Stimulated activated CD8-positive, alpha-beta memory T cell treated with anti-CD3 and anti-CD28 coated beads, Interleukin-2, amount 100 ng/mL, for 48 hours (primary cell): ENCODE measurements around the gene ZFP92.

Experiments used
- DNase-seq, 2 donors: peaks; one replicate each; pipeline ENCODE4 v3.0.0-alpha.2; 2020; ENCODE audit warnings: low read depth in 2 of 2

The ZFP92 gene

DNA sequence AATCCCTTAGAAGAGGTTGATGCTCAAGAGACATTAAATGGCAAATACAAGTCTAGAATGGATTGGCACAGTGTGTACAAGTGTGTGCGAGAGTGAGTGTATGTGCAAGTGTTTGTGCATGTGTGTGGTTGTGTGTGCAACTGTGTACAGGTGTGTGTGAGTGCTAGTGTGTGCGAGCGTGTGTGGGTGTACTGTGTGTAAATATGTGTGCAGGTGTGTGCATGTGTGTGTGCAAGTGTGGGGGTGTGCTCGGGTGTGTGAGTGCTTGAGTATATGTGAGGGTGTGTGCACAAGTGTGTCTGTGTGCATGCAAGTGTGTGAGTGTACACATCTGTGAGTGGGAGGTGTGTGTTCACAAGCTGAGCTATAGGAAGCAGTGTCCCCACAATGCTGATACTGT lies 28.7 kb downstream of the ZFP92 start:
- DNase-seq, result no peak

DNA sequence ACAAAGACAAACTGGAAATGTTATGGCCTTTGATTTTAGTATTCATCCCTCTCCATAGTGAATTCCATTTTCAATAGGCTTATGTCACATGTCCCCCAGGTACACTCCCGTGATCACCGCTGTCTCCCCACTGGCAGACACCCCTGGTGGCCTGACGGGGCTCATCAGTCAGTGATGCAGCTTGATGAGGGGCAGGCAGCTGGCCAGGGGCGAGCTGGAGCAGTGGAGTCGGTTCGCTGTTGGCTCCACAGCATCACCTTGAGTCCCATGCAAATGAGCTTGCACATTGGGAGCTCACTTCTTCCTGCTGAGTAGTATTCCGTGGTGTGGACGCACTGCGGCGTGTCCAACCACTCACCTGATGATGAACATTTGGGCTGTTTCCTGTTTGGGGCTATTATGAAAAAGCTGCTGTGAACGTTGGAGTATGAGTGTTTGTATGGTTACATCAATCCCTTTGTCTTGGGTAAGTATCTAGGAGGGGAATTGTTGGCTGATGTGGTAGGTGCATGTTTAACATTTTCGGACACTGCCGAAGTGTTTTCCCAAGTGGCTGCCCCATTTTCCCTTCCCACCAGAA lies 29.4 kb downstream of the ZFP92 start:
- no peak for DNase-seq

DNA sequence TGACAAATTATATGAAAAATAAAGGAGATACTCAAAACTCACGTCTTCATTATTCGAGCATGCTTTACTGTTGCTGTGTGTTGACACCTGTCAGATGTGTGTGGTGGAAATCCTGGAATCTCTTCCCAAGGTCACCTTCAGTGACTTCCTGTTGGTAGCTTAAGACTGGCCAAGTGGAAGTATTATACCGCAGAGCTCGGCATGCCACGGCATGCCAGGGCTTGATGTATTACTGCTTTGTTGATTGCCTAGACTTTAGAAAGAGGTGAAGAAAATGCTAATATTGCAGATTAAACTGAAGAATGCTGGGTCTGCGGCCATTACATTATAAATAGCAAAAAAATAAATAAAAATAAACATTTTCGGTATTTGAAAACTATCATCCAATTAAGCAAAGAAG lies 30.0 kb downstream of the ZFP92 start:
- DNase-seq, result no peak

DNA sequence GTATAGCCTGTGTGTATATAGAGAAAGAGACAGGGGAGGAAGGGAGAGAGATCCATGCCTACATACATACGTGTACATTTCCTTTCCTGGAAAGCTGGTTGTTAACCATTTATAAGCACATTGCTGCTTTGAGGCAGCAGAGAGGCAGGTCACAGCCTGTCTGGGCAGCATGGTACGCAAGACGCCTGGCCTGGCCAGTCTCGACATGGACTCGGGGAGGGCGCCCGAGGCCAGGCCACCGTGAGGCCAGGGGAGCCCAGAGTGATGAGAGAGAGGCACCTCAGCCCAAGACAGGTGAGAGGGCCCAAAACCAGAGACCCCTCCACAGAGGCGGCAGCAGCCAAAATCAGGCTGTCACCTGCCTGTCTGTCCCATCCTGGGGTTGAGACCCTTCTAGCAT lies 30.7 kb downstream of the ZFP92 start:
- DNase-seq, result no peak

DNA sequence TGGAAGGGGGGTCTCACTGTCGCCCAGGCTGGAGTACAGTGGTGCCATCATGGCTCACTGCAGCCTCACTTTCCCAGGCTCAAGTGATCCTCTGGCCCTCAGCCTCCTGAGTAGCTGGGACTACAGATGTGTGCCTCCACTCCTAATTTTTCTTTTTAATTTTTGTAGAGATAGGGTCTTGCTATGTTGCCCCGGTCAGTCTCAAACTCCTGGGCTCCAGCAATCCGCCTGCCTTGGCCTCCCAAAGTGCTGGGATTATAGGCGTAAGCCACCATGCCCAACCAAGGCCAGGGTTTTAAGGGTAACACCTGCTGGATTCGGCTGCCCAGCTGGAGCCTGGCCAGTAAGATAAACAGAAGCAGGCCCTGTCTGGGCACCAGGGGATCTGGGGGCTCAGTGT lies 31.2 kb downstream of the ZFP92 start:
- no peak for DNase-seq

DNA sequence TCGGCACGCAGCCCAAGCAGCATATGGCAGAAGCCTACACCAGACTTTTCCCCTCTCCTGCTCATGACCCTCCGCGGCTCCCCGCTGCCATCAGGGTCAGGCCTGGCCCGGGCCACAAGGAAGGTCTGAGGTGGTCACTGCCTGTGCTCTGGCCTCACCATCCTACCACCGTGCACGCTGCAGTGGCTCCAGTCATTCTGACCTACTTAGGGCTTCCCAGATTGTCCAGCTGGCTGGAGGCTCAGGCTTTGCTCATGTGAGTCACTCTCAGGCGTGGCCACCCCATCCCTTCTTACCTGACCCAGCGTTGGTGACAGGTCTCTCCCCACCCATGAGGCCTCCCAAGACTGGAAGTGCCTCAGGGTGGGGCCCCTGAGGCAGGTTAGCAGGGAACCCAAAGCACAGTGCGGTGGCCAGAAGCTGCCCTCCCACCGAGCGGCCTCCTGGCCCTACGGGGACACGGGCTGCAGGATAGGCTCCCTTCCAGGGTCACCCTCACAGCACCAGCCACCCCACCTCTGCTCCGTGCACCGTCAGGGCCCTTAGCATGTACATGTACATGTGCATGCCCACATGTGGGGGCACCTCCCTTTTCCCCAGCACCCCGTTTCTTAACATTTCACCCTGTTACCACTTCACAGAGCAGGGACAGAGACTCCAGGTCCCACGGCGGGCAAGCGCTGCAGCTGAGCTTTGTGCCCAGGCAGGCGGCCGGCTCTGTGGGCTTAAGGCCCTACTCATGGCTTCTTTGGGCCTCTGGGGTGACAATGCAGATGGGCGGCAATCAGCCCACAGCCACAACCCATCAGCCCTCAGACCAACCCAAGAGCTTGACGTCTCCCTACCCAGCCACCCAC lies 32.4 kb downstream of the ZFP92 start:
- DNase-seq, result no peak

DNA sequence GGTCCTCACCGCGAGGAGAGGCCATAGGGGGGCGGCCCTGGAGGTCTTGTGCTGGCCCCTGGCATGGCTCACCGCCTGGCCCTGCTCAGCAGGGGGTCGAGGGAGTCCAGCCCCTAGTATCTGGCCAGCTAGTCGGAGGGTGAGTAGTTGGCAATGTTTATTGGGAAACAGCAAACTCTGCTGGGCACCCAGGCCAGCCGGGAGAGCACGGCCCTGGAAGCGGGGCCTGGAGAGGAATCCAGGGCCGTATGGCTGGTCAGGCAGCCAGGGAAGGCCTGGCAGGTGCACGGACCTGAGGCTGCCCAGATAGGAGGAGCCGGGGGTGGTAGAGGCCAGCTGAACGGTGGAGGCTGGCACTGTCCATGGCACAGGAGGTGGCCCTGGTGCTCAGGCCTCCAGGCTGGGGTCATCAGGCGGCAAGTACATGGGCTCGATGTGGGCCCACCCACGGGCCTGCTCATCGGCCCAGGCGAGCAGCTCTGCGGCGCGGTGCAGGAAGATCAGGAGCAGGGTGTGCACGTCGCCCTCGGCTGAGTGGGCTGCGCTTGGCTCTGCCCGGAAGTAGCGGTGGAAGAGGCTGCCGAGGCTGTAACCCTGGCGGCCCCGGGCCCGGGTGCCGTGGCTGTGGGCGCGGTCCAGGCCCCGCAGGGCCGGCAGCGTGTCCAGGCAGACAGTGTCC lies 33.2 kb downstream of the ZFP92 start:
- no peak for DNase-seq

DNA sequence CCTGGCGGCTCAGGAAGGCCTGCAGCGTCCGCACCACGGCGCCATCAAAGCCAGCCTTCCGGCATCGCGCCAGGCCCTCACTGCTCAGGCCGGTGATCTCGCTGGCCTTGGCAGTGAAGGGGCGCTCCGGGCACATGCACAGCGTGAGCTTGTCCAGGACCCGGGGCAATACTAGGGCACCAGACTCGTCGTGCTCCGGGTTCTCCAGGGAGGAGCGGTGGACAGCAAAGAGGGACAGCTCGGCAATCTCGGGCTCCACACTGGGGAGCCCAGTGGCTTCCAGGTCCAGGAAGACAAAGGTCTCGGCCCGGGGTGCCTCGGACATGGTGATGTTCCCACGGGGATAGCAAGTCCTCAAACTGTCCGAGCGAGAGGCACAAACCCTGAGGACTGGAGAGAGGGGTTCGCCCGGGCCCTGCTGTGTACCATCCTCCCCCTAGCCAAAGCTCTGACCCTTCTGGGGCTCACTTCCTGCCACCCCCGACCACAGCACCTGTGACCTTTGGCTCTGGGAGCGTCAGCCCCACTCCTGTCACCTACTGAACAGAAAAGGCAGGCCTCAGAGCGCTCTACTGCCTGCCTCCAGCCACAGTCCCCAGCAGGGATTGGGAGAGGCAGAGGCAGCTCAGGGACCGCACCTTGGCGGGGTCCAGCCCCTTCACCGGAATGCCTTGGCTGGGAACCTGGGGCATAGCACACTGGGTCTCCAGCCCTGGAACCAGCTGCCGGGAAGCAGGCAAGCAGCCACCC lies 34.0 kb downstream of the ZFP92 start:
- no peak for DNase-seq

DNA sequence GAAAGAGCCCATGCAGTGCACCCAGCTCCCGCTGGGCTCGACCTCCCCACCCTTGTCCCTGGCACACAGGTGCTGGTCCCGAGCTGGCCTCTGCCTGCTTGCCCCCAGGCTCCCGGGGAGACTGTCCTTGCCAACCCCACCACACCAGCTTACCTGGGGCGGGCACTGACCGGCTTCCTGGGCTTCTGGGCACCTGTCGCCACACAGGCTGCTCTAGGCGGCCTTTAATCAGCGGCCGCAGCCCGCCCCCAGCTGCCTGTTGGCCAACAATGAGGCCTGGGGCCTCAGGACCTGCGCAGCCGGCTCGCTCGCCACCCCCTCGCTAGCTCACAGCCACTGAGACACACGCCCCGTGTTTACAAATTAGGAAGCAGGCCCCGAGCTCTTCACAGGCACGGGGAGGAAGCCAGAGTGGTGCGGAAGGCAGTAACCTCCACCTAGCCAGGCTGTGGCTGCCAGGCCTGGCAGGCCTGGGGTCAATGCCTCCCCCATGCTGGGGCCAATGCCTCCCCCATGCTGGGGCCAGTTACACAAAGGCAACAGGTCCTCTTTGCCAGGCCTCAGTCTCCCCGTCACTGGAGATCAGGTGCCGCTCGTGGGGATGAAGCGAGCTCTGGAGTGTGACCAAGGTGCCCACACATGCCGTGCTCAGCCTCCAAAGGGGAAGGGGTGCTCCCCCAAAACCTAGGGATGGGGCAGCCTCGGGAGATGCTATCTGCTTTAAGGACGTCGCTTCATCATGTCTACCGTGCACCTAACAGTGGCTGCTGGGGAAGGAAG lies 34.8 kb downstream of the ZFP92 start, which contains the start of gene TREX2:
Gene TREX2, minus strand, starts transcription at position 201 of the 780 bp plus-strand sequence. CDS start 626 bp downstream, outside the sequence.
- no peak for DNase-seq

DNA sequence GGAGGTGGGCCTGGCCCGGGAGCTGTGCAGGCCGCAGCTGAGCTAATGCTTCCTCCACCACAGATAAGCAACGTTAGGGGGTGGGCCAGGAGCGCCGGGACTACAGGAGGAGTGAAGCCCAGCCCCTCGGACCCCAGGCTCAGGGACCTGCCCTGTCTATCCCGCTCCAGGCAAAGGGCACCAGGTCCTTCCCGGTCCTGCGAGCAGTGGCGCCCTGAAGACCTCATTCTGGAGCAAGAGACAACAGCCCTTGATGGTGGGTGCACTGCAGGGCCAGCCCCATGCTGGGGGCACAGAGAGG lies 35.3 kb downstream of the ZFP92 start:
- no peak for DNase-seq

DNA sequence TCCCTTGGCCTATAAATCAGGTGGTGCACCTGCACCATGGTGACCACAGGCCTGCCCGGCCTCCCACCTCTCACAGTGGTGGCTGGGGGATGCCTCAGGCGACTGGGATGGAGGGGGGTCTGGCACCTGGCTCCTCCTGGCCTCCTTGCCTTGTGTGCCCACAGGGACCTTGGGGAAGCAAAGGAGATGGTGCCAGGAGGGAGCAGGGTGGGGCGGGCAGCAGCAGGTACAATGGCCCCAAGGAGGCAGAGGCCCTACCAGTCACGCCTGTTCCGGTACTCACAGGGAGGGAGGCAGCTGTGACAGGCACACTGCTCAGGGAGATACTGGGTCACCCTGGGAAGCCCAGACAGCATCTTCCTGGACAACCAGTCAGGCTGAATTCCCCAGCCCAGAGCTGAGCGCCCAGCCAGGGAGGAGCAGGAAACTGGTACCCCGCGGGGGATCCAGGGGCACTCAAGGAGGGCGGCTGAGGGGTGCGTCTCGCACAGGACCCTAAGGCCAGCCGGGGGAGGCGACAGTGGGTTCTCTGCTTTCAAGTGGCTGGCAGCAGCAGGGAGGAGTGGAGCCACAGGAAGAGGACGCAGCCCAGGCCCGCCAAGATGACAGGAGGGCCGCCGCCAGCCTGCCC lies 35.8 kb downstream of the ZFP92 start:
- no peak for DNase-seq

DNA sequence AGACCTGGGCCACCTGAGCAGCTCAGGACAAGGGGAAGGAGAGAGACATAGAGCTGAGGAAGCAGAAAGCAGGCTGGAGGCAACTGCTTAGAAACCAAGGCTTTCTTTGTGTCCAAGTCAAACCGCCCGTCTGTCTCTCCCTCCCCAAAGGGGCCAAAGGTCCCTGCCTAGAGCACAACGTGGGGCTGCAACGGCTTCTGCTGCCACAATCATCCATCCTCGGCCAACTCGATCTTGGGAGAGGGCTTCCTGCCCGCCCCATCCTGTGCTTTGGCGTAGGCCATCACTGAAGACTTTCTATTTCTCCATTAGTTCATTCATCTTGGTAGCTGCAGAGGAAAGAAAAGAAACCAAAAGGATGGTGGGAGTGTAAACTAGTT lies 36.3 kb downstream of the ZFP92 start:
- no peak for DNase-seq

DNA sequence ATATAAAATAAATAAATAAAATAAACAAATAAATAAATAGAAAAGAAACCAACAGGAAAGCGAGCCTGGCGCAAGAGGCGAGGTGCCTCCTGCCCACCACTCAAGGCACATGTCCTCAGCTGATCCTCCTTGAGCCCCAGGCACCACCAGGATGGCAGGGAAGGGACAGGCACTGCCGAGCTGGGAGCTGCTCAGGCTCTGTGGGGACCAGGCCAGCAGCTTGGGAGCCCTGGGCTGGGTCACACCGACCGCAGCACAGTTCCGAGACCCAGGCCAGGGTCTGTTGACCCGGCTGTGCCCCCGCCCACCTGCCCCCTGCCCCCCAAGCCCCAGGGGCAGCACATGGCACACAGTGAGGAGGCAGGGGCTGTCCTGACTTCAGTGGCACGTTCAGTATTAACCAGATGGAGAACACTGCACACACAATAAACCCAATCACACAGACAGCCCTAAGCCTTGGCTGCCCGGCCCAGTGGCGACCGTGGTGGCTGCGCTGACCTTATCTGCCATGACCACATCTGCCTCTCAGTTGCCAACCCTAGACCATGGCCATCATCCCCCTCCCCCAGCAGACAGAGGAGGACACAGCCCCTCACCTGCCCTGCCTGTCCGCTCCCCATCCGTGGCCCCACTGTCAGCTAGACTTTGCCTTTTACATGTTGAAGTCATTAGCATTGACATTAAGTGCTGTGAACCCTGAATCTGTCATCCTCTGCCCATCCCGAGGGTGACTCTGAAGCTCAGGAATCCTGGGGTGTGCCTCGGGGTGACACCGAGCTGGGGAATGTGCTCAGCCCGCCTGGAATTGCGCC lies 37.5 kb downstream of the ZFP92 start:
- no peak for DNase-seq

DNA sequence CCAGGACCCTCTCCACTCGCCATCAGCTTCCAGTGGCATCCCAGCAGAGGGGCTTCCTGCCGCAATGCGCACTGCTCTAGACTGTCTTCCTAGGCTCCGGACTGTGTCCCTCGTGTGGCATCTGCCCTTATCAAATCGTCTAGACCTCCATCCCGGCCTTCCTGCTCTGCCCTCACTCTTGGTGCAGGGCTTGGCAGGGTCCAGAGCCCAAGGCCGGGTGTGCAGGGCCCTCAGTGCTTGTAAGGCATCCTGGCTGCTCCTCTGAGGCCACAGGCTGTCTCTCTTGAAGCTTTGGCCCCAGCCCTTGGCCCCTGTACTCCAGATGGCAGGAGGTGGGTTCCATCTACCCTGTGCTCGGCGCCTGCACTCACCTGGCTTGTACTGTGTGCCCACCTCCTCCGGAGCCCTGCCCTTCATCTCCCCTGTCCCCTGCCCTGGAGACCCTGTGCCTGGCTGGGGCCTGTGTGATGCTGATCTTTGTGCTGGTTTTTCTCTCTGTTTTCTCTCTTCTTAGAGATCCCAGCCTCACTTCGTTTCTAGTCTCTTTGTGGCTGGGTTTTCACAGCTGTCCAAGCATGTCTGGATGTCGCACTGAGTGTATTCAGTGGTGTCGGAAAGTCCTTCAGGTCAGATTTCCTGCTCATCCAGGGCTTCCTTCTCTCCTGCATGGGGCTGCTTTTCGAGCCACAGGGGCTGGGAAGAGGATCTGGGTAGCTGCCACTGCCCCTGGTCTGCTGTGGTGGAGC lies 38.3 kb downstream of the ZFP92 start:
- DNase-seq, result no peak

DNA sequence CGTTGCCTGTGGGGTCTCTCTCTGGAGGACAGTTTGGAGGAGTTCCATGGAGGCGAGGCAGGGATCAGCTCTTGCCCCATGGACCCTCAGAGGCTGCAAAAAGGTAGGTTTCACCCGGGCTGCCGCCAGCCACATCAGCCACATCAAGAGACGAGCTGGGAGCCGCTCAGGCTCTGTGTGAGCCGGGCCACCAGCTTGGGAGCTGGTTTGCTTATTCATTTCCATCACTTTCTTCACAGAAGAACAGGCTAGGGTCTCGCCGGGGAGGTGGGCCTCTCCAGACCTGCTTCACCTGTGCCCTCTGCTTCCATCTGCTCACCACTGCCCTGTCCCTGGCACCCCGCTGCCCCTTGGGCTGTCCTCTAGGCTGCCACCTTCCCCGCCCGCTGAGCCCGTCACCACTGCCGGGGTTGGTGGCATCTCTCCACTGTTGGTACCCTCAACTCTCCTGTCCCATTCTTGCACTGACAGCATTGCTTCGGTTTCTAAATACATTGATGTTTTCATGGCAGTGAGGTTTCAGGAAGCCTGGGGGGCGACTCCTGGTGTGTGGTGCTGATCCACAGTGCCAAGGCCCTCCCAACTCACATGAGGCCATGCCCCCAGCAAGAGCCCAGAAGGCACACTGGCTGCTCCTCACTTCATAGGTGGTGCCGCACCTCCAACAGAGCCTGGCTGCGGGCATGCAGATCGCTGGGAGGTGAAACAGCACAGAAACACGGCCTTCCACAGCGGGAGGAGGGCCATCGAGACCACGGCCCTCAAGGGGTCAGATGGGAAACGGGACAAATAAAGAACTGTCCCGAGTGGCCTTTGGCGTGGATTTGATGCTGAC lies 39.1 kb downstream of the ZFP92 start:
- no peak for DNase-seq

DNA sequence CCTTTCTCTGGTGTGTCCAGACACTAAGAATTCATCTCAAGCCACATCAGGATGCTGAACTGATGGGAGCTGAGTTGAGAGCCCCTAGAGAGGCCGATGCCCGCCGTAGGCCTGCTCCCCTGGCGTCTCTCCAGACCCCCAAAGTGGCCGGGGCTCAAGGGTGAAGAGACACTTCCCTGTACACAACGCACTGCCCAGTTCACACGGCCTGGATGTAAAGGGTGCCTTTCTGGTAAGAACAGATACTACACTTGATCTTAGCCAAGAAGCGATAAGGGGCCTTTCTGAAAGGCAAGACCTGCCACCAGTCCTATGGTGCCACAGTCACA lies 39.6 kb downstream of the ZFP92 start:
- no peak for DNase-seq

DNA sequence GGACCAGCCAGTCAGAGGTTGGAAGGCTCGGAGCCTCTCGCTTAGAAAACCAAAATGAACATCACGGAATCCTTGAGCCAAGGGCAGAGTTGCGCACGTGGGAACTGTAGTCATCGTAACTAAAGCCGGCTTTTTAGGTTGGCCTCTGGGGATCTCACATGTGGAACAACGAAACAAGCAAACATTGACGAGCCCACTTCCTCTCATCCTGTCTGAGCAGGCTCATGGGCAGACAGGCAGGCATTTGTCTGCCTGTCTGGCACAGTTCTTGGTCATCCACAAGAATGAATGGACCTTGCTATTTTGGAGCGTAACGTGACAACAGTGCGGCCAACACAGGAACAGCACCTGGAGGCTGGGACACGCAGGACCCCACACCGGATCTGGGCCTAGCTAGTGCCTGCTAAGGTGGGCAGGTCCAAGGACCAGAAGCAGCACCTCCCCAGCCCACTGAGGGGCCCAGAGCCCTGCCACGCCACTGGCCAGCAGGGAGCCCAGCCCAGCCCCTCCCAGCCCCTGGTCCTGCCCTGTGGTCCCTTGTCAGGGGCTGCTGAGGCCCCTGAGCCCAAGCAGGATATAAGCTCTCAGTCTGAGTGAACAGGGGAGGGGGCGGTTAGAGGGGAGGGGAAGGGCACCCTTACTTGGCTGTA lies 43.8 kb downstream of the ZFP92 start:
- no peak for DNase-seq

DNA sequence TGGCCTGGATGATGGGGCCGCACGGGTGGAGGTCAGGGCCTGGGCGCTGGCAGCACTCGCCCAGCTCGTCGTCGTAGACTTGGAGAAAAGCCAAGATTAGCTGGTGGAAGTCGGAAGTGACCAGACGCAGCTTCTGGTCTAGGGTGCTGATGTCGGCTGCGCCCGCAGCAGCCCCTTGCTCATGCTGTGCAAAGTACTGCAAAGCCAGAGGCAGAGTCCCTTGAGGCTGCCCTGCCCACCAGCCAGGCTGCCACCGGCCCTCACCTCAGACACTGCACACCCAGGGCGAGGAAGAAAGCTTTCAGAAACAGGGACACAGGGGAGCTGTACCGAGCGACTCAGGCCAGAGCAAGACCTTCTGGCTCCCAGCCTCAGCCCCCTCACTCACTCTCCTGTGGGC lies 44.3 kb downstream of the ZFP92 start:
- DNase-seq, result no peak
